ENCODE data around the gene NR2E1. TPM values are rescaled to one million over a fixed set of nuclear protein-coding genes. Genes with fewer than 3 reads are reported as not detected.

Gene NR2E1
- total RNA-seq, 1 donor from 2014 or later = not detected

DNA sequence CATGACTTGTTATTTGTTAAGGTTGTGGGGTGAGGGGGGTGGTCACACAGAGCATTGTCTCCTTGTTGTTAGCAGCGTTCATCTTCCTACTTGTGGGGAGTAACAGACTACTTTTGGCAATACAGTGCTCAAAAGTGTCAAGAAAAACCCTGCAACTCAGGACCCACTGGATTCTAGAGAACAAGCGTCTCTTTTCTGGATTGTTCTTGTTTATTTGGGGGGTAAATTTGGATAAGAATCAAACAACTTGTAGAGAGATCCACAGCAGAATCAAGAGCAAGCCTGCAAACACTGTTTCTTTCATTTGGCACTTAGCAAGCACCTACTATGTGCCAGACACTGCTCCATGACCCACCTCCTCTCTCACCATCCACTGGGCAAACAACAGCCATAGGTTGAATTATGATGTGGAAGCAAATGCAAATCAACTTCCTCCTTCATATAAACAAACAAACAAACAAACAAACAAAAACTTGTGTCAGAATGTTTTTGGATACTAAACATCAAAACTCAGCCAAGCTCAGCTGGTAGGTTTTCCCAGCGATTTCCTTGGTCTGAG lies 4.0 kb upstream of the NR2E1 start:
- H3K4me3 Mint-ChIP-seq (ENCODE audit: unreplicated experiment) = no peak overlapping the region
- peaks cover 4% of the 10 kb centered on the region for H3K36me3 Mint-ChIP-seq (ENCODE audit: unreplicated experiment)
- H3K9me3 Mint-ChIP-seq (ENCODE audit: unreplicated experiment) = no peaks in the 10 kb centered on the region
- no peak for DNase-seq (ENCODE audit: extremely low spot score, unreplicated experiment)
- H3K4me1 Mint-ChIP-seq (ENCODE audit: unreplicated experiment) = peaks cover 35% of the 10 kb centered on the region
- TF ChIP-seq, protein P1, sequence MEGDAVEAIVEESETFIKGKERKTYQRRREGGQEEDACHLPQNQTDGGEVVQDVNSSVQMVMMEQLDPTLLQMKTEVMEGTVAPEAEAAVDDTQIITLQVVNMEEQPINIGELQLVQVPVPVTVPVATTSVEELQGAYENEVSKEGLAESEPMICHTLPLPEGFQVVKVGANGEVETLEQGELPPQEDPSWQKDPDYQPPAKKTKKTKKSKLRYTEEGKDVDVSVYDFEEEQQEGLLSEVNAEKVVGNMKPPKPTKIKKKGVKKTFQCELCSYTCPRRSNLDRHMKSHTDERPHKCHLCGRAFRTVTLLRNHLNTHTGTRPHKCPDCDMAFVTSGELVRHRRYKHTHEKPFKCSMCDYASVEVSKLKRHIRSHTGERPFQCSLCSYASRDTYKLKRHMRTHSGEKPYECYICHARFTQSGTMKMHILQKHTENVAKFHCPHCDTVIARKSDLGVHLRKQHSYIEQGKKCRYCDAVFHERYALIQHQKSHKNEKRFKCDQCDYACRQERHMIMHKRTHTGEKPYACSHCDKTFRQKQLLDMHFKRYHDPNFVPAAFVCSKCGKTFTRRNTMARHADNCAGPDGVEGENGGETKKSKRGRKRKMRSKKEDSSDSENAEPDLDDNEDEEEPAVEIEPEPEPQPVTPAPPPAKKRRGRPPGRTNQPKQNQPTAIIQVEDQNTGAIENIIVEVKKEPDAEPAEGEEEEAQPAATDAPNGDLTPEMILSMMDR (IDR thresholded peaks at IDR 0.05) = no peak
- H3K27ac Mint-ChIP-seq (ENCODE audit: unreplicated experiment) = no peak overlapping the region
- H3K27me3 Mint-ChIP-seq (ENCODE audit: unreplicated experiment) = peaks cover 90% of the 10 kb centered on the region

DNA sequence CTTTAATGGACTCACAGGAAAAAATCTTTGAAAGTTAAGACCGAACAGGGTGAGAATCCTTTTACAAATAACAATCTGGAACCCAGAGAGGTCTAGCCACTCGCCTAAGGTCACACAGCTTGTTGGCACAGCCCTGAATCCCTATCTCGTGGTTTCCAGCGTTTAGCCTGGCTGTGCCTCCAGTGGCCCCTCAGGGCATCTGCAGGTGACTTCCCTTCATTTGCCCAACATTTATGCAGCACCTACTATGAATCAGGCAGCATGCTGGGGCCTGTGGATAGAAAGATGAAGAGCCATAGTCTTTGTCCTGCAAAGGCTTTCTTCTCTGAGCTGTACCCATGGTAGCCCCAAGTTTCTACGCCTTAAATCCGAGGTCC lies 2.6 kb upstream of the NR2E1 start:
- peaks cover 37% of the 10 kb centered on the region for H3K4me1 Mint-ChIP-seq (ENCODE audit: unreplicated experiment)
- no peak overlapping the region for H3K27ac Mint-ChIP-seq (ENCODE audit: unreplicated experiment)
- DNase-seq (ENCODE audit: extremely low spot score, unreplicated experiment) = no peak
- TF ChIP-seq, protein P1 (IDR thresholded peaks at IDR 0.05) = no peak
- peaks cover 2% of the 10 kb centered on the region for H3K36me3 Mint-ChIP-seq (ENCODE audit: unreplicated experiment)
- no peak overlapping the region for H3K4me3 Mint-ChIP-seq (ENCODE audit: unreplicated experiment)
- H3K9me3 Mint-ChIP-seq (ENCODE audit: unreplicated experiment) = no peaks in the 10 kb centered on the region
- peaks cover 95% of the 10 kb centered on the region for H3K27me3 Mint-ChIP-seq (ENCODE audit: unreplicated experiment)

DNA sequence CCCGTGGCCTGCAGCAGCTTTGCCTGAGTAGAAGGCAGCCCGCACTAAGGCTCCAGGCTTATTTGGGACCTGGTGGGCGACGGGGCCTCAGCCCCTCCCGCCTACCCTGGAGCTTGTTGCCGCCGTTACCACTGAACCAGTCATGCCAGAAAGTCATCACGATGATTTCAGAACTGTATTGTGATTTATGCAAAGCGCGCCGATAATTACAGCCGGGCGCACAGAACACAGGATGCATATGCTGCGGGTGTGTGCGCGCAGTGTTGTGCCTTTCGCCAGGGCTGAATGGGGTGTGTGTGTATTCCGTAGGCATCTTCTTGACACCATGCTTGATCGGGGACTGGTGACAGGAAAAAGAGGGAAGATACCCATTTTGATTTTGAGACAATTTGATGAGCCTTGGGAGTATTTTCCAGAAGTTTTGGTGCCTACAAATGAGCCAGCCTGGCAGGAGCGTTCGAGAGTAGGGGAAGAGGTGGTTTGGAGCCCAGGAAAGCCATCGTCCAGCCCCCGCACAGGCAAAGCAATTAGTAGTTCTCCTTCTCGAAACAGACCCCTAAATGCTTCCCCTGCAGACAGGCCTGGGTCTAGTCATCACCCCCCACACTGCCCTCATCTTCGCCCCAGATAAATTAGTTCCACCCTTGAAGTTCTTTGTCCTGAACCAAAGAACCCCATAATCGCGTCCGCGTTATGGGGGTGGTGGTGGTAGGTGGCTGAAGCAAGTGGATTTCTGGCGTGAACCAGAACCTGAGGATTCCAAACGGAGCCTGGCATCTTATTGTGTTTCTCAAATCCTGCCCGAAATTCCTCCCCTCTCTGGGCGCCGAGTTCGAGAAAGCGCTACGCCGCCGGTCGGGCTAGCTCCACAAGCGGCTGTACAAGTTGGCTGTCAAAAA lies 1.9 kb upstream of the NR2E1 start:
- Mint-ChIP-seq H3K4me1 (ENCODE audit: unreplicated experiment) (peaks cover 37% of the 10 kb centered on the region), H3K9me3 (ENCODE audit: unreplicated experiment) (no peaks in the 10 kb centered on the region), H3K27me3 (ENCODE audit: unreplicated experiment) (peaks cover 94% of the 10 kb centered on the region), H3K4me3 (ENCODE audit: unreplicated experiment) (no peak overlapping the region), H3K27ac (ENCODE audit: unreplicated experiment) (no peak overlapping the region), H3K36me3 (ENCODE audit: unreplicated experiment) (no peaks in the 10 kb centered on the region)
- TF ChIP-seq, protein P1 (IDR thresholded peaks at IDR 0.05) = no peak
- DNase-seq (ENCODE audit: extremely low spot score, unreplicated experiment) = no peak

DNA sequence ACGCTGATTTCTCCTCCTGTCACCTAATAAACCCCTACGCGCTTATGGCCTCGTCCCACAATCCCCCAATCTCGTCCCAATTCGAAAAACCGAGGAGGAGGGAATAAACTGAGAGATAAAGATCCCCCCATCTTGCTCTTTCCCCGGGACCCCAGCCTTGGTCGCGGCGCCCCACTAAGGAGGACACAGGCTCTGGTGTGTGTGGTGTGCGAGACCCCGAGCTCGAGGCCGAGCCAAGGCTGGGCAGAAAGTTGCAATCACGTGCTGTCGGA lies 1.3 kb upstream of the NR2E1 start:
- TF ChIP-seq, protein P1 (IDR thresholded peaks at IDR 0.05) = no peak
- no peak for DNase-seq (ENCODE audit: extremely low spot score, unreplicated experiment)
- Mint-ChIP-seq H3K4me3 (ENCODE audit: unreplicated experiment) (peak overlapping the region; percentile 53), H3K9me3 (ENCODE audit: unreplicated experiment) (no peaks in the 10 kb centered on the region), H3K27ac (ENCODE audit: unreplicated experiment) (no peak overlapping the region), H3K4me1 (ENCODE audit: unreplicated experiment) (peaks cover 42% of the 10 kb centered on the region), H3K27me3 (ENCODE audit: unreplicated experiment) (peaks cover 94% of the 10 kb centered on the region), H3K36me3 (ENCODE audit: unreplicated experiment) (no peaks in the 10 kb centered on the region)

DNA sequence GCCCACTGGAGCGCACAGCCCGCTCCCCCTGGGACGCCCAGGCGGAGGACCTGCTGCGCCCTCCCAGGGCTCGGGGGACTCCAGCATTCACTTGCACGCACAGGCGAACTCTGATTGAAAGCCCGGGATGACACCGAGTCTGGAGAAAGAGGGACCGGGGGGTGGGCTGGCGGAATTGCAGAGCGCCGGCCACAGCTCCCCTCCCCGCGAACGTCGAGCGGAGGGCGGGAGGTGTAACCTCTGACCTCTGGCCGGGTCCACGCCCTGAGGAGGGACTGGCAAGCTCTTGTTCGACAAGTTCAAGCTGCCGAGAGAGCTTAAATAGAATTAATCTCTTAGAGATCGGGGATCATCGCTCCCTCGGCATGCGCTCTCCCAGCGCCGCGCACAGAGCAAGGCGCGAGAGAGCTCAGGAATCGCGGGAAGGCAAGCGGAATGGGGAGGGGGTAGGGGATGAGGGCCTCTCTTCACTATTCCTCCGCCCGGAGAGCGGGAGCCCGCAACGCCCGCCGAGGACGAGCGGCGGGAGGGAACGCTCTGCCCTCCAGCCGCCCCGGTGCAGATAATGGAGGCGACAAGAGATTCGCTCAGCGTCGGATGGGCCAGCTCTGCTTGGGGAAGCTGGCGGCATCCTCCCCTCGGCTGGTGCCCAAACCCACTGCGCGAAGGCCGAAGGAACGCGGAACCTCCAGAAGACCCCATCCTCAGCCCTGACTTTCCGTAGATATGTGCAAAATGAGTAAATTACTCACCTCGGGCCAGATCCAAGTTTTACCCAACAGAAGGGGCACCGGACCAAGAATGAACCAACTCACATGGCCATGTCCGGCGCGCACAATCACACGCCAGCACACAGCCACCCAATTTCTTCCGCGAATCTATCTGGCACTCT lies 761 bp upstream of the NR2E1 start:
- Mint-ChIP-seq H3K36me3 (ENCODE audit: unreplicated experiment) (no peaks in the 10 kb centered on the region), H3K4me1 (ENCODE audit: unreplicated experiment) (peaks cover 42% of the 10 kb centered on the region), H3K9me3 (ENCODE audit: unreplicated experiment) (no peaks in the 10 kb centered on the region), H3K27me3 (ENCODE audit: unreplicated experiment) (peaks cover 89% of the 10 kb centered on the region), H3K4me3 (ENCODE audit: unreplicated experiment) (peak overlapping the region; percentile 53), H3K27ac (ENCODE audit: unreplicated experiment) (no peak overlapping the region)
- no peak for DNase-seq (ENCODE audit: extremely low spot score, unreplicated experiment)
- TF ChIP-seq, protein P1 (IDR thresholded peaks at IDR 0.05) = no peak

All from osteocyte (in vitro differentiated cells).